ENCODE measurements around the gene TECPR1.
A peak's percentile ranks its signal among the peaks of the same experiment; 100 is the strongest.

TECPR1 gene

GRCh38 chr7:98291717-98292116 lies 39.7 kb upstream of the TECPR1 start:
- TF ChIP-seq YY1 (IDR thresholded peaks at IDR 0.05; ENCODE audit: low read depth) = no peak
- TF ChIP-seq FOXM1 (IDR thresholded peaks at IDR 0.05; ENCODE audit: borderline replicate concordance, low read depth) = no peak
- TF ChIP-seq CREB1 (IDR thresholded peaks at IDR 0.05; ENCODE audit: low read depth) = no peak
- TF ChIP-seq MAX (IDR thresholded peaks at IDR 0.05) = no peak
- TF ChIP-seq CEBPB (IDR thresholded peaks at IDR 0.05) = no peak
- no peak for TF ChIP-seq EGR1 (IDR thresholded peaks at IDR 0.05)
- TF ChIP-seq TEAD4 (IDR thresholded peaks at IDR 0.05) = no peak
- TF ChIP-seq RAD21 (IDR thresholded peaks at IDR 0.05; ENCODE audit: low read depth) = no peak
- TF ChIP-seq EP300 (IDR thresholded peaks at IDR 0.05; ENCODE audit: borderline replicate concordance) = no peak
- TF ChIP-seq USF1 (IDR thresholded peaks at IDR 0.05) = no peak
- TF ChIP-seq ZBTB7A (IDR thresholded peaks at IDR 0.05; ENCODE audit: low read depth) = no peak
- no peak for TF ChIP-seq TAF1 (IDR thresholded peaks at IDR 0.05; ENCODE audit: low read depth)
- no peak for TF ChIP-seq NFIC (IDR thresholded peaks at IDR 0.05)

DNA sequence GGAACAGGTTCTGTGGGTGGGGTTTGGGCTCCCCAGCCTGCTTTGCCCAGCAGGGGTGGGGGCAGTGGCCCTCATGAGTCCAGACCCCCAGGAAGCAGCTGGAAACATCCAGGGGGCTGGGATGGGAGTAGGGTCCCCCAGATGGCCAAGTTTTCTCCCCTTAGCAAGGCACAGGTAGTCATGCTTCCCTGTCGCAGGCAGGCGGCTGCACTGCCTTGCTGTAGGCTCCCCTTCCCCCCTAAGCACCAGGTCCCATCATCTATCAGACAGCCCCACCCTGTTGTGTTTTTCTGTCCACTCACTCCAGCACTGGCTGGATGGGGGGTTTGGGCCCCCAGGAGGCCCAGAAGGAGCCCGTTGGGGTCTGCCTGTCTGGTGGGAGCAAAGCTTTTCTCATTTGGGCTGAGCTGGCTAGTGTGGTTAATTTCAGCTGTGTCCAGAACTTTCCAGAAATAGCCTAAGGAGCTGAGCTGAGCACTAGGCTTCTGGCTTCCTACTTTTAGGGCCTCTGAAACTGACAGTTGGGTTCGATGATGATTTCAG lies 37.4 kb upstream of the TECPR1 start:
- no peak for TF ChIP-seq RAD21 (IDR thresholded peaks at IDR 0.05; ENCODE audit: low read depth)
- TF ChIP-seq FOXM1 (IDR thresholded peaks at IDR 0.05; ENCODE audit: borderline replicate concordance, low read depth) = no peak
- no peak for TF ChIP-seq YY1 (IDR thresholded peaks at IDR 0.05; ENCODE audit: low read depth)
- no peak for TF ChIP-seq EP300 (IDR thresholded peaks at IDR 0.05; ENCODE audit: borderline replicate concordance)
- TF ChIP-seq, protein P1, sequence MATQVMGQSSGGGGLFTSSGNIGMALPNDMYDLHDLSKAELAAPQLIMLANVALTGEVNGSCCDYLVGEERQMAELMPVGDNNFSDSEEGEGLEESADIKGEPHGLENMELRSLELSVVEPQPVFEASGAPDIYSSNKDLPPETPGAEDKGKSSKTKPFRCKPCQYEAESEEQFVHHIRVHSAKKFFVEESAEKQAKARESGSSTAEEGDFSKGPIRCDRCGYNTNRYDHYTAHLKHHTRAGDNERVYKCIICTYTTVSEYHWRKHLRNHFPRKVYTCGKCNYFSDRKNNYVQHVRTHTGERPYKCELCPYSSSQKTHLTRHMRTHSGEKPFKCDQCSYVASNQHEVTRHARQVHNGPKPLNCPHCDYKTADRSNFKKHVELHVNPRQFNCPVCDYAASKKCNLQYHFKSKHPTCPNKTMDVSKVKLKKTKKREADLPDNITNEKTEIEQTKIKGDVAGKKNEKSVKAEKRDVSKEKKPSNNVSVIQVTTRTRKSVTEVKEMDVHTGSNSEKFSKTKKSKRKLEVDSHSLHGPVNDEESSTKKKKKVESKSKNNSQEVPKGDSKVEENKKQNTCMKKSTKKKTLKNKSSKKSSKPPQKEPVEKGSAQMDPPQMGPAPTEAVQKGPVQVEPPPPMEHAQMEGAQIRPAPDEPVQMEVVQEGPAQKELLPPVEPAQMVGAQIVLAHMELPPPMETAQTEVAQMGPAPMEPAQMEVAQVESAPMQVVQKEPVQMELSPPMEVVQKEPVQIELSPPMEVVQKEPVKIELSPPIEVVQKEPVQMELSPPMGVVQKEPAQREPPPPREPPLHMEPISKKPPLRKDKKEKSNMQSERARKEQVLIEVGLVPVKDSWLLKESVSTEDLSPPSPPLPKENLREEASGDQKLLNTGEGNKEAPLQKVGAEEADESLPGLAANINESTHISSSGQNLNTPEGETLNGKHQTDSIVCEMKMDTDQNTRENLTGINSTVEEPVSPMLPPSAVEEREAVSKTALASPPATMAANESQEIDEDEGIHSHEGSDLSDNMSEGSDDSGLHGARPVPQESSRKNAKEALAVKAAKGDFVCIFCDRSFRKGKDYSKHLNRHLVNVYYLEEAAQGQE (IDR thresholded peaks at IDR 0.05; ENCODE audit: low read depth) = no peak
- no peak for TF ChIP-seq MAX (IDR thresholded peaks at IDR 0.05)

DNA sequence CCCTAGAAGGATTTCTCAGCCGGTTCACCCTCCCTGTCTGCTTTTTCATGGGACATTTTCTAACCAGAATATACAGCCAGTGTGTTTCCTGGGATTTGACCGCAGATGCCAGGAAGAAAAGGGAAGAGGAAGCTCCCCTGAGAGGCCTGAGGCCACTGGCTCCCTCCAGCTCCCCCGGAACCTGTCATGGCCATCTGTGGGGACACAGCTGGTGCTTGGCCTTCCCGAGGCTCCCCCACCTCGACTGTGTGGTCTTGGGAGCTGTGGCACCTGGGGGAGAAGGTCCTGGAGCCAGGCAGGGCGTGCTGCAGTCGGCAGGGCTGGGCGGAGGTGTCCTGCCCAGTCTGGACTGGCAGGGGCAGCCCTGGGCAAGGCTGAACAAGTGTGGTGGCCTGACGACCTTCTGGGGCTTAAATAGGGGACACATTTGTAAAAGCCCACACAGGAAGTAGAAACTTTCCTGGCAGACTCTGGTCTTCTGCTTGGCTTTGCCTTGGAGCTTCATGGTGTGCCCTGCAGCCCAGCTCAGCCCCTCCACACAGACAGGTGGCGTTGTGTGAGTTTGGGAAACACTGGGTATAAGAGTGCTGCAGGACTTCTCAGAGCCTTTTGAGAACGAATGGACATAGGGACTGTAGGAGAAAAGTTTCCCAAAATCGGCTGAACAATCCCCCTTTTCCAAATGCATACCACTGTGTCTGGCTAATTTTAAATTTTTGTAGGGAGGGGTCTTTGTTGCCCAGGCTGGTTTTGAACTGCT lies 36.2 kb upstream of the TECPR1 start:
- no peak for TF ChIP-seq TCF12 (IDR thresholded peaks at IDR 0.05; ENCODE audit: low read depth)
- TF ChIP-seq YY1 (IDR thresholded peaks at IDR 0.05; ENCODE audit: low read depth) = no peak
- no peak for TF ChIP-seq MAX (IDR thresholded peaks at IDR 0.05)
- no peak for TF ChIP-seq EGR1 (IDR thresholded peaks at IDR 0.05)
- TF ChIP-seq CEBPB (IDR thresholded peaks at IDR 0.05) = no peak
- TF ChIP-seq TEAD4 (IDR thresholded peaks at IDR 0.05) = no peak
- TF ChIP-seq, protein P1 (IDR thresholded peaks at IDR 0.05; ENCODE audit: low read depth) = no peak
- TF ChIP-seq FOXM1 (IDR thresholded peaks at IDR 0.05; ENCODE audit: borderline replicate concordance, low read depth) = no peak
- no peak for TF ChIP-seq CREB1 (IDR thresholded peaks at IDR 0.05; ENCODE audit: low read depth)
- no peak for TF ChIP-seq USF1 (IDR thresholded peaks at IDR 0.05)
- TF ChIP-seq TAF1 (IDR thresholded peaks at IDR 0.05; ENCODE audit: low read depth) = no peak
- no peak for TF ChIP-seq NFIC (IDR thresholded peaks at IDR 0.05)
- TF ChIP-seq EP300 (IDR thresholded peaks at IDR 0.05; ENCODE audit: borderline replicate concordance) = no peak
- no peak for TF ChIP-seq ZBTB7A (IDR thresholded peaks at IDR 0.05; ENCODE audit: low read depth)
- no peak for TF ChIP-seq RAD21 (IDR thresholded peaks at IDR 0.05; ENCODE audit: low read depth)

GRCh38 chr7:98287486-98287959 lies 35.5 kb upstream of the TECPR1 start:
- TF ChIP-seq RAD21 (IDR thresholded peaks at IDR 0.05; ENCODE audit: low read depth) (peak; percentile 19; the same call in 1 of the 2 replicates), CEBPB (IDR thresholded peaks at IDR 0.05) (0 out of 2 replicates have a peak, but pooled peaks have one; percentile 50), TCF12 (IDR thresholded peaks at IDR 0.05; ENCODE audit: low read depth) (no peak), EGR1 (IDR thresholded peaks at IDR 0.05) (no peak)

DNA sequence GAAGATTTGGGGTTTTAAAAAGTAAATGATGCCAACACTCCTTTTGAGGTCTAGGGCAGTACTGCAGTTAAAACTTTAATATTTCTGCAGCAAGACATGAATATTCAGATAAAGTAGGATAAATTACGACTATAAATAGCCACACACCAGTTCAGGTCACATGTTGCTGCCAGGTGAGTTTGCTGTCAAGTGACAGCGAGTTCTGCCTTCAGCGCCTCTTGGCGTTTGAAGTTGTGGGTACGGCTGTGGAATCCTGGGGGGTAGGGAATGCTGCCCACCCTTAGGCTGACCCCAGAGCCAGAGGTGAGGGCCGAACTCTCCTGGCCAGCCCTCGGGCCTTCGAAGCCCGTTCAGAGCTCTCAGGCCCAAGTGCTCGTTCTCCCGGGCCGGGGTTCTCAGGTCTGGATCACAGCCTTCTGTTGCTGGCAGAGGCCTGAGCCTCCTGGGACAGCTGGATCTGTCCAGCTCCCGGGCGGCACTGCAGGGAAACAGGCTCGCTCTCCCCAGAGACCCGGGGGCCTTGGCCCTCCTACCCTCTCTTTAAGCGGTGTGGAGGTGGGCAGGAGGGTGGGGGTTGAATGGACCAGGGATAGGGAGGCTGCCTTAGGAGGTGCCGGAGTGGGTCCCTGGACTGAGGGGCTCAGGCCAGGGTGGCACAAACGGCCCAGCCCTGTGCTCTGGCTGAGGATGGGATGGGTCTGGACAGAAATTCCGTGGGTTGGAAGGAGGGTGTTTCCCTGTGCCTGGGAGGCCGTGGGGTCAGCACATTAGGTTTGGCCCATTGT lies 34.9 kb upstream of the TECPR1 start:
- TF ChIP-seq CREB1 (IDR thresholded peaks at IDR 0.05; ENCODE audit: low read depth) (no peak), CEBPB (IDR thresholded peaks at IDR 0.05) (no peak), YY1 (IDR thresholded peaks at IDR 0.05; ENCODE audit: low read depth) (no peak), NFIC (IDR thresholded peaks at IDR 0.05) (no peak), EGR1 (IDR thresholded peaks at IDR 0.05) (no peak), TEAD4 (IDR thresholded peaks at IDR 0.05) (no peak), MAX (IDR thresholded peaks at IDR 0.05) (no peak), FOXM1 (IDR thresholded peaks at IDR 0.05; ENCODE audit: borderline replicate concordance, low read depth) (no peak), TCF12 (IDR thresholded peaks at IDR 0.05; ENCODE audit: low read depth) (no peak), TAF1 (IDR thresholded peaks at IDR 0.05; ENCODE audit: low read depth) (no peak), RAD21 (IDR thresholded peaks at IDR 0.05; ENCODE audit: low read depth) (no peak)
- TF ChIP-seq, protein P1 (IDR thresholded peaks at IDR 0.05; ENCODE audit: low read depth) = no peak

All from Ishikawa (cell line).